ENCODE results near the gene TSPAN14.

- TF ChIP-seq EZH2phosphoT487 (IDR thresholded peaks at IDR 0.05; ENCODE audit: borderline replicate concordance) = no peak
- no peak for TF ChIP-seq CTCF (conservative IDR thresholded peaks at IDR 0.05; ENCODE audit: low read length)
Observed at GRCh38 chr10:80413271-80413996, 40.7 kb upstream of the TSPAN14 start.
